ENCODE measurements around the gene UBE2V1.

- TF ChIP-seq EZH2phosphoT487 (IDR thresholded peaks at IDR 0.05; ENCODE audit: borderline replicate concordance, low read depth, low read length) (no peak), CTCF (conservative IDR thresholded peaks at IDR 0.05; ENCODE audit: low read length) (no peak)
These were observed 4.3 kb downstream of the UBE2V1 start for GRCh38 chr20:50108556-50109235.
